Tibial nerve (tissue), 4 donors: ENCODE measurements around the gene SGPL1. TPM values are rescaled to one million over a fixed set of nuclear protein-coding genes. Genes with fewer than 3 reads are reported as not detected.

Experiments
- DNase-seq, 2 donors: peaks; one replicate each; pipeline ENCODE4 v3.0.0-alpha.2; 2019; ENCODE audit warnings: low spot score in 2 of 2
- H3K27ac ChIP-seq, 4 donors: fragments of 200-600 bp; sonication (generic) in 3 of 4; one replicate each; pipeline ENCODE4 v1.5.1; 2017 to 2019; ENCODE audit warnings: mild to moderate bottlenecking in 1 of 4
- H3K27me3 ChIP-seq, 2 donors: fragments of 200-600 bp; sonication (generic) in 1 of 2; one replicate each; pipeline versions ENCODE4 v1.5.1 to v1.6.0; 2017 to 2019
- H3K36me3 ChIP-seq, 3 donors: fragments of 200-600 bp; sonication (generic); one replicate each; pipeline ENCODE4 v1.5.1; 2018 to 2019
- H3K4me1 ChIP-seq, 4 donors: fragments of 200-600 bp; sonication (generic) in 3 of 4; one replicate each; pipeline ENCODE4 v1.5.1; 2017 to 2019
- H3K4me3 ChIP-seq, 4 donors: fragments of 200-600 bp; sonication (generic) in 3 of 4; one replicate each; pipeline ENCODE4 v1.5.1; 2017 to 2019; ENCODE audit warnings: mild to moderate bottlenecking in 1 of 4, moderate library complexity in 1 of 4
- H3K9me3 ChIP-seq, 4 donors: fragments of 200-600 bp; sonication (generic) in 3 of 4; one replicate each; pipeline ENCODE4 v1.5.1; 2017 to 2019
- CTCF ChIP-seq, 5 experiments: fragments of 200-600 bp in 3 of 5; fragments of 450-650 bp in 2 of 5; sonication (generic) in 3 of 5; IDR thresholded peaks; one replicate each; pipeline ENCODE4 v1.5.1; 2016 to 2019; ENCODE audit warnings: antibody characterized with exemption in 5 of 5, mild to moderate bottlenecking in 3 of 5, moderate library complexity in 2 of 5
- EP300 ChIP-seq, 2 donors: sonication (generic); formaldehyde crosslinking; IDR thresholded peaks; one replicate each; pipeline ENCODE4 v1.6.1; 2017; ENCODE audit warnings: antibody characterized with exemption in 2 of 2, mild to moderate bottlenecking in 1 of 2
- POLR2A ChIP-seq, 2 donors: fragments of 450-650 bp; IDR thresholded peaks; one replicate each; pipeline ENCODE4 v1.6.1; 2017; ENCODE audit warnings: antibody characterized with exemption in 2 of 2, mild to moderate bottlenecking in 2 of 2, moderate library complexity in 2 of 2
- WGBS, 2 donors: methylation state at CpG; one replicate each; pipeline ENCODE4 v1.1.5; 2018; 5-methylcytosine and 5-hydroxymethylcytosine counted together
- total RNA-seq, 4 donors: library from RNA; depleted of rRNA; stranded (reverse); fragments of >200 nt; gene quantifications; one replicate each; pipeline ENCODE4 v1.1.0, GENCODE V29; 2016

Gene SGPL1
- total RNA-seq, 4 donors from 2014 or later: 21.1 to 31.0 (median 24.5) TPM

GRCh38 chr10:70905071-70906021 is 89.6 kb downstream of the SGPL1 start:
- peaks cover 0 to 5% (median 0%) of the 10 kb centered on the region in 4 donors for H3K4me1 ChIP-seq
- H3K4me3 ChIP-seq: no peak overlapping the region
- 77 to 78% methylated on average over 22 to 24 of the region's 27 CpGs for WGBS, 2 donors
- DNase-seq: no peak
- H3K27me3 ChIP-seq: no peaks in the 10 kb centered on the region
- no peaks in the 10 kb centered on the region for H3K36me3 ChIP-seq
- TF ChIP-seq CTCF (IDR thresholded peaks at IDR 0.05): no peak
- TF ChIP-seq EP300 (IDR thresholded peaks at IDR 0.05): no peak
- TF ChIP-seq POLR2A (IDR thresholded peaks at IDR 0.05): no peak
- H3K9me3 ChIP-seq: no peaks in the 10 kb centered on the region
- H3K27ac ChIP-seq: no peak overlapping the region

GRCh38 chr10:70906031-70906783 is 90.5 kb downstream of the SGPL1 start:
- 72% methylated on average over 5 of the region's 5 CpGs for WGBS, 2 donors
- DNase-seq: no peak
- no peak overlapping the region for H3K27ac ChIP-seq
- peaks cover 0 to 5% (median 0%) of the 10 kb centered on the region in 4 donors for H3K4me1 ChIP-seq
- TF ChIP-seq POLR2A (IDR thresholded peaks at IDR 0.05): no peak
- TF ChIP-seq EP300 (IDR thresholded peaks at IDR 0.05): no peak
- TF ChIP-seq CTCF (IDR thresholded peaks at IDR 0.05): no peak
- no peak overlapping the region for H3K4me3 ChIP-seq
- no peaks in the 10 kb centered on the region for H3K9me3 ChIP-seq
- H3K36me3 ChIP-seq: no peaks in the 10 kb centered on the region
- H3K27me3 ChIP-seq: no peaks in the 10 kb centered on the region

GRCh38 chr10:70906953-70907636 is 91.3 kb downstream of the SGPL1 start:
- WGBS, 2 donors: 62 to 88% methylated on average over 12 to 14 of the region's 15 CpGs
- Histone ChIP-seq H3K27ac (no peak overlapping the region), H3K9me3 (no peaks in the 10 kb centered on the region), H3K4me3 (no peak overlapping the region), H3K27me3 (no peaks in the 10 kb centered on the region), H3K36me3 (no peaks in the 10 kb centered on the region), H3K4me1 (peaks cover 0 to 5% (median 0%) of the 10 kb centered on the region in 4 donors)
- TF ChIP-seq EP300 (IDR thresholded peaks at IDR 0.05) (no peak), CTCF (IDR thresholded peaks at IDR 0.05) (no peak), POLR2A (IDR thresholded peaks at IDR 0.05) (no peak)
- no peak for DNase-seq

- H3K27ac ChIP-seq: no peak overlapping the region
- 60 to 63% methylated on average over 16 of the region's 16 CpGs for WGBS, 2 donors
- no peaks in the 10 kb centered on the region for H3K27me3 ChIP-seq
- DNase-seq: no peak
- H3K36me3 ChIP-seq: no peaks in the 10 kb centered on the region
- H3K4me1 ChIP-seq: peaks cover 0 to 5% (median 0%) of the 10 kb centered on the region in 4 donors
- H3K9me3 ChIP-seq: no peaks in the 10 kb centered on the region
- no peak for TF ChIP-seq CTCF (IDR thresholded peaks at IDR 0.05)
- TF ChIP-seq EP300 (IDR thresholded peaks at IDR 0.05): no peak
- no peak for TF ChIP-seq POLR2A (IDR thresholded peaks at IDR 0.05)
- H3K4me3 ChIP-seq: no peak overlapping the region
These were observed 92.1 kb downstream of the SGPL1 start for GRCh38 chr10:70907637-70908405.
